ENCODE measurements around the gene SEC14L3. TPM values are rescaled to one million over a fixed set of nuclear protein-coding genes. Genes with fewer than 3 reads are reported as not detected.

The SEC14L3 gene
- not detected in 2 replicates for total RNA-seq (2014; rRNA removed)
- polyA plus RNA-seq (2012), result not detected

GRCh38 chr22:30471616-30472318, at the start of gene SEC14L3:
Gene SEC14L3 (minus strand): TSS chr22:30472017. CDS start chr22:30471958, 59 bp downstream.
- DNase-seq (ENCODE audit: low read depth), result no peak

GRCh38 chr22:30519842-30520425, 48.1 kb upstream of the SEC14L3 start:
- DNase-seq (ENCODE audit: low read depth), result no peak

DNA sequence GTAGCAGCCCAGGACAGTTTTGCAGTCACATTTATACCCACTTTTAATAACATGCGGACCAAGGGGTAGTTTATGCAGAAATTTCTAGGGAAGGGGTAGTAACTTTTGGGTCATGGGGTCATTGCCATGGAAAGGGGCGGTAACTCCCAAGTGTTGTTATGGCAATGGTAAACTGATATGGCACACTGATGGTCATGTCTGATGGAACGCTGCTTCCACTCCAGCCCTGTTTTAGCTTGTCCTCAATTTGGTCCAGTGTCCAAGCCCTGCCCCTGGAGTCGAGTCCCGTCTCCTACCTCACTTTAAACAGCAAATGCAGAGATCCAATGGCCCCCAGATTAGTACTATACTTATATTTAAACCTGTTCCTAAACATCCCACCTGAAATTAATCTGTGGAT, 44.9 kb upstream of the SEC14L3 start:
- DNase-seq (ENCODE audit: low read depth), result no peak

GRCh38 chr22:30516273-30516672, 44.5 kb upstream of the SEC14L3 start:
- DNase-seq (ENCODE audit: low read depth), result no peak

DNA sequence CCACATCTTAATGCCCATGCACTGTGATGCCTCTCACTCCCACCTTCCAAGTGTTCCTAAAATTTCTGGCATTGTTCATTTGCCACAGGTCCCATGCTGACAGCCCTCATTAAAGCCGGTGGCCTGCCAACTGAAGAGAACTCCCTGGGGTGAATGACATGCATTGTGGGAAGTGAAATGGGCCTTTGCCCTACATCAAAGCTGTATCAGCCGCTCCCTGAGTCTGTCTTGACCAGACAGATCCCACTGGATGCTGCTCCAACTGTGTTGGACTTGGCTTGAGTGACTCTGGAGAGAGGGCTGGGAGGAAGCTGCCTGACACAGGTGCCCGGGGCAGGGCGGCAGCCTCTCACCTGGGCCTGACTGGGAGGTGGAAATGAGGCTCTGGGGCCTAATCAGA, 42.4 kb upstream of the SEC14L3 start:
- DNase-seq (ENCODE audit: low read depth), result no peak

DNA sequence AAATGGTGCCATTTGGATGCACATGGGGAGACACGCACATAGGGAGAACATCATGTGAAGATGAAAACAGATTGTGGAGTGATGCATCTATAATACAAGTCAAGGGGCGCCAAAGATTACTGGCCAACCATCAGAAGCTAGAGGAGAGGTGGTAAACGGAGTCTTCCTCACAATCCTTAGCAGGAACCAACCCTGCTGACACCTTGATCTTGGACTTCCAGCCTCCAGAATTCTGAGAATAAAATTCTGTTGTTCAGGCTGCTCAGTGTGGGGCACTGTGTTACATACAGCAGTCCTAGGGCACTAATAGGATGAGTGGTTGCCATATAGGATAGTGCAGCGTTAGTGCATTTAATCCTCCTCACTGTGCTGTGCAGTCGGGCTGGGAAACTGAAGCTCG, 41.6 kb upstream of the SEC14L3 start:
- no peak for DNase-seq (ENCODE audit: low read depth)

DNA sequence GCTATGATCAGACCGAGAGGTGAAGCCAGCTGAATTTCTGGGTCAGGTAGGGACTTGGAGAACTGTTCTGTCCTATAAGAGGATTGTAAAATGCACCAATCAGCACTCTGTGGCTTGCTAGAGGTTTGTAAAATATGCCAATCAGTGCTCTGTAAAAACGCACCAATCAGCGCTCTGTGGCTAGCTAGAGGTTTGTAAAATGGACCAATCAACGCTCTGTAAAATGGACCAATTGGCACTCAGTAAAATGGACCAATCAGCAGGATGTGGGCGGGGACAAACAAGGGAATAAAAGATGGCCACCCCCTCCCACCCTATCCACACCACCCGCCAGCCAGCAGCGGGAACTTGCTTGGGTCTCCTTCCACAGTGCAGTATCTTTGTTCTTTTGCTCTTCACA, 40.1 kb upstream of the SEC14L3 start:
- DNase-seq (ENCODE audit: low read depth), result no peak

DNA sequence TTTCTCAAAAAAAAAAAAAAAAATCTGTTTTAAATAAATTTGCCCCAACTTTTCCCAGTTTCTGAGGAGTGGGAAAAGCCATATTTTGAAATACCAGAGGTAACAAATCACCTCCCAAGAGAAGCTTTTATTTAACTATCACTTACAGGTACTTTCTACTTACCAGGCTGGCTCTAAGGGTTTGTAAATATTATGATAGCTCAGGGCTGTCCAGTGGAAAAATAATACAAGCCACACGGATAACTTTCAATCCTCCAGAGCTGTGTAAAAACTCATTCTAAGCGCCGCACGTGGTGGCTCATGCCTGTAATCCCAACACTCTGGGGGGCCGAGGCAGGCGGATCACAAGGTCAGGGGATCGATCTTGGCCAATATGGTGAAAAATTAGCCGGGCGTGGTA, 39.3 kb upstream of the SEC14L3 start:
- no peak for DNase-seq (ENCODE audit: low read depth)

- no peak for DNase-seq (ENCODE audit: low read depth)
Observed at GRCh38 chr22:30508216-30508615, 36.4 kb upstream of the SEC14L3 start.

GRCh38 chr22:30507670-30508069, 35.9 kb upstream of the SEC14L3 start:
- no peak for DNase-seq (ENCODE audit: low read depth)

- DNase-seq (ENCODE audit: low read depth), result no peak
Observed at GRCh38 chr22:30506507-30506968, 34.7 kb upstream of the SEC14L3 start.

DNA sequence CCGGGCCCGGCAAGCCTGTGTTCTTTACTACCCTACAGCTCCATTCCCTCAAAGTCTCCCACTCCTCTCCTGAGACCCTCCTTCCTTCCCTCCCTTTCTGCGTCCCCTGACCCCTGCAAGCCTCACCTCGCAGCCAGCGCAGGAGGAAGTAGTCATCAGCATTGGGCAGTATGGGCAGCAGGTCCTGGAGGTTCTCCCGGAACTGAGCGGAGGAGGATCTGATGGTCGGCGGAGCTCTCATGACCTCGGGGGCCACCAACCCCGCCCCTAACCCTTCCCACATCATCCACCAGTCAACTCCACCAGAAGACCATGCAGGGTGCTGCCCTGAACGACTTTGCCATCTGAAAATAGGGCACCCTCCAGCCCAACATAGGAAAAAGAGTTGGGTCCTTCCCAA, 31.7 kb upstream of the SEC14L3 start:
- DNase-seq (ENCODE audit: low read depth), result no peak

GRCh38 chr22:30502911-30503310, 31.1 kb upstream of the SEC14L3 start:
- no peak for DNase-seq (ENCODE audit: low read depth)

DNA sequence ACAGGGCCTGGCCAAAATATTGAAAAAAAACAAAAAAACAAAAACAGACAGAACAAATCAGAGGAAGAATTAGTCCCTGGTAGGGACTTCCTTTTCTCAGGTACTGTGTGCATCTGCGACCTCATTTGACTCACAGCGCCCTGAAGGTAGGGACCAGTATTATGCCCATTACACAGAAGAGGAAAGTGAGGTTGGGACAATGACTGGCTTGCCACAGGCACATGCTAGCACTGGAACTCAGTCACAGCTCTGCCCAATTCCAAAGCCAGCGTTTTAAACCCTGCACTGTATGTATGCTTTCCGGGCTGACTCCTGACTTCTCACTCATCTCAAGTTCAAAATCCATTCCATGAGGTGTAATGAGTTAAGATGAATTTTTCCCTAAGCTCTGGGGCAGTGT, 30.3 kb upstream of the SEC14L3 start:
- no peak for DNase-seq (ENCODE audit: low read depth)

GRCh38 chr22:30500628-30501027, 28.8 kb upstream of the SEC14L3 start:
- DNase-seq (ENCODE audit: low read depth), result no peak

DNA sequence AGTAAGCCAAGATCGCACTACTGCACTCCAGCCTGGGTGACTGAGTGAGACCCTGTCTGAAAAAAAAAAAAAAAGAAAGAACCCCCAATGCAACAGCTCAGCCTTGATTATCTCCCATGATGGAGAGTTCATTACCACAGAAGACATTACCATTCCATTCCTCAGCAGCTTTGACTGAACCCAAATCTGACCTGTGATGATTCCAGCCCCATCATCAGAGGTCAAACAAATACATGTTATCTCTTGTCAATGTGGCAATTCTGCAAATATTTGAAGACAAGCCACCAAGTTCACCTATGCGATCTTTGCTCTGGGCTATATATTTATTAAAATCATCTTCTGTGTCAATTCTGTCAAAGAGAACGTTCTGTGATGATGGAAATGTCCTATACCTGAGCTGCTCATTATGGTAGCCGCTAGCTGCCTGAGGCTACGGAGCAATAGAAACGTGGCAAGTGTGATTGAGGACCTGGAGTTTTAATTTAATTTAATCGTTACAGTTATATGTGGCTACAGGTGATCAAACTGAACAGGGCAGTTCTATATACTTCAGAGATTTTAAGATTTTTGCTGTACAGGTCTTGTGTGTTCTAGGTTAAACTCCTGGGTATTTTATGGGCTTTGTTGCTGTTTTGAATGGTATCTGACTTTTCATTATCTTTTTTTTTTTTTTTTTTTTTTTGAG, 25.8 kb upstream of the SEC14L3 start:
- DNase-seq (ENCODE audit: low read depth), result no peak

DNA sequence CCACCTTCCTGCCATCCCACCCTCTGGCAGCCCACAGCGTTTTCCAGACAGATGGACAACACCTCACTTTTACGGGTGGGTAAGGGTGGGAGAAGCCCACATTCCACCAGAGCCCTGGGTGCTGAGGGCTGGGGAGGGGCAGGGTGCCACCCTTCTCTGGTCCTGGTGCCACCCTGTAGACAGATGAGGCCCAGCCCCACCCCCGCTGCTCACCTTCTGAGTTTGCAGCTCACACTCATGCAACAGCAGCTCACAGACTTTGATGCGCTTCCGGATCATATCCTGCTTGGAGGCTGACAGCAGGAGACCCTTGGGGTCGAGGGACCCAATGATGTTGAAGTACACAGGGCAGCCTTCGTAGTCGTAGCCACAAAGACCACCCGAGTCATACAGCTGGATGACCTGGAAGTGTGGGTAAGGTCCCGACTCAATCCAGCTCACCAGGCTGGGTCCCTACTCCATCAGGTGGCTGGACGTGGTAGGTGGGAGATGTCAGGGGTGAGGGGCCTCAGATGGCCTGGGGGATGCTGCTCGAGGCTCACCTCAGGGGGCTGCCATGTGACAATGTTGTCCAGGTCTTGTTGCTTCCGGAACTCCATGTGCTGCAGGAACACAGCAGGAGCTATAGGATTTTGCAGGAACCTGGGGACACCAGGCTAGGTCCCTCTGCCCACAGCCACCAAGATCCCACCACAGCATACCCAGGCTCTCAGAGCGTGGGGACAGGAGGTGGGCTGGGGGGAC, 23.4 kb upstream of the SEC14L3 start:
- no peak for DNase-seq (ENCODE audit: low read depth)

DNA sequence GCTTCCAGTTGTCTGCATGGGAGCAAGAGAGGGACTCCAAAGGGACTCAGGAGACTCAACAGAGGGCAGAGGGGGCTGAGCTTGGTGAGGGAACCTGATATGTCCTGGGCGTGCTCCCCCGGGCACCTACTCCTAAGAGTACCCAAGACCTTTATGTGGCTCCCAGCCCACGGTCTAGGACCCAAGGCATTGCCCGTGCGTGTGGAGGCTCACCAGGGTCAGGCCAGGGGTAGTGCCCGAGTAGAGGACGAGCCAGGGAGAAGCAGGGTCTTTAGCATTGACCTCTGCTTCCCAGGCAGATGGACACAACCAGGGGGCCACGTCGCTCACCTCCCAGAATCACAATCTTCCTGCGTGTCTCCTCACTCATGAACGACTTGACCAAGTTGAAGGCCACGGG, 20.3 kb upstream of the SEC14L3 start:
- no peak for DNase-seq (ENCODE audit: low read depth)

- DNase-seq (ENCODE audit: low read depth), result no peak
Observed at GRCh38 chr22:30491381-30491780, 19.6 kb upstream of the SEC14L3 start.

GRCh38 chr22:30490399-30490798, 18.6 kb upstream of the SEC14L3 start:
- DNase-seq (ENCODE audit: low read depth), result no peak

DNA sequence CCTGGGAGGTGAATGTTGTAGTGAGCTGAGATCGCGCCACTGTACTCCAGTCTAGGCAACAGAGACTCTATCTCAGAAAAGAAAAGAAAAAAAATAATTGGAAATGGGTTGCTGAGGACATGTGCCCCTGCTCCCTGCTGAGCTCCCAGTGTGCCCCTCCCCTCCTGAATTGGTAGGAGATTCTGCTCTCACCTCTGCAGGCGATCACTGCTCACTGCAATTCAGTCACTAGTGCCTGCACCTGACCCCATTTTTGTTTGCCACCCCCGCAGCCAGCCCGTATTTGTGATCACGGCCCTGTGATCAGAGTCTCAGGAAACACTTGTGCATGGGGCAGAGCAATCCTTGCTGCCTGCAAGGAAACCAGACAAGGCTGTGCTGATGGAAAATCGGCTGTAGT, 16.3 kb upstream of the SEC14L3 start:
- DNase-seq (ENCODE audit: low read depth), result no peak

DNA sequence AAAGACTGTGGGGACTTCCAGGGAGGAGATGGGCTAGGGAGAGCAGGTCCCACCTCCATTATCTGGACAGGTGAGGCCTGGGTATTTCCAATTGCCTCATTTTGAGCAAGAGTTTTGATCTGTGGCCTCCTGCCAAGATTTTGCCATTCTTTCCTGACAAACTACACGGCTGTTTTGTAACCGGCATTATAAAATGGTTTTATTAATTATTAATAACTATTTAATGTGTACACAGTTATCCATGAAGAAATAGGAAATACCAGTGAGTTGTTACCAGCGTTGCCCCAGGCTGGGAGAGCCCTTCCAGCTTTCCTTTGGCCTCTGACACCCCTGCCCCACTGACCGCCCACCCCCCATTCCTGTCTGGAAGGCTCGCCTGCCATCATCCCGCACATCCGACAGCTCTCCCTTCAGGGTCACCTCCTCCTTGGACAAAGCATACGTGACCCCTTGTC, 14.9 kb upstream of the SEC14L3 start:
- DNase-seq (ENCODE audit: low read depth), result no peak
